ENCODE results near the gene ETV6.

Gene ETV6

DNA sequence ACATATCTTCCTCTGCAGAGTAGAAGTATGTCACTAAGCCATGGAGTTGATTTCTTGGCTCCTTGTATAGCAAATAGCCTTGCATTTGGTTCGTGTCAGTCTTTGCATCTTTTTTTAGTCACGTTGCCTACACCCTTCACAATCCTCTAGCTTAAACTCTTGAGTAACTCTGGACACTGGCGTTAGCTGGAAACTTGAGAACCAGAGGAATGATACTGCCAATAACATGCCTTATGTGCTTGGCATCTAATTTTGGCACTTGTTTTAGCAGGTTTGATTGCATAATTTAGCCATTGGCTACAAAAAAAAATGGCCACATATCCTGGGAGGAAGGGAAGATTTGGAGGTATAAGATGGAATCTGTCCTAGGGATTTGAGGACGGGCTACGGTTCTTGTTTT, 136.2 kb downstream of the ETV6 start:
- DNase-seq, result no peak

DNA sequence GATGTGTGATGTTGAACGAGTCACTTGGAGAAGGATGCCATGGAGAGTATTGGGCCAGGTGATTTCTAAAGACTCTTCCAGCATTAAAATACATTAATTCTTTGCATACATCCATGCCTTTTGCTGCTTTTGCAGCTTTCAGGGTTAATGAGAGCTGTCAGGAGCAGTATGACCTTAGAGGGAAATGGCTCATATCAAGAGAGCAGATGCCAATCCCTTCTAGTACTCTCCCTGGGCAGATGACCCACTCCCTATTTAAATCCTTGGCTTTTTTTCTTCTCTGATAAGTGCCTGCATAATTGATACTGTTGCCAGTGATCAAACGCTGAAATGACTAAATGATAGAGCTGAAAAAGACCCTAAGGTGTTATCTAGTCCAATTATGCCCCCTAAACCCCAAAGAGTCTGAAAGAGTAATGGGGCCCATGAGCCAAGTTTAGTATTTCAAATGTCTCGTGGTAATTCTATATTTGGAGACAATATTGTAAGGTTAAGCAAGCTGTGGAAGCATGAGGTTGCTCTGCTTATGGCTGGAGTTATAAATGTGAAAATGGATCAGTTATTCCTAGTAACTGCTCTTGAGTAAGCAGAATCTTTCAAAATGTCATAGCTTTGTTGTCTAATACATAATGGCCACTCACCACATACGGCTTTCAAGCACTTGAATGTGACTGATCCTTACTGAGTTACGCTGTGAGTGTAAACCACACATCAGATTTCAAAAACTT, 137.3 kb downstream of the ETV6 start:
- DNase-seq, result no peak

DNA sequence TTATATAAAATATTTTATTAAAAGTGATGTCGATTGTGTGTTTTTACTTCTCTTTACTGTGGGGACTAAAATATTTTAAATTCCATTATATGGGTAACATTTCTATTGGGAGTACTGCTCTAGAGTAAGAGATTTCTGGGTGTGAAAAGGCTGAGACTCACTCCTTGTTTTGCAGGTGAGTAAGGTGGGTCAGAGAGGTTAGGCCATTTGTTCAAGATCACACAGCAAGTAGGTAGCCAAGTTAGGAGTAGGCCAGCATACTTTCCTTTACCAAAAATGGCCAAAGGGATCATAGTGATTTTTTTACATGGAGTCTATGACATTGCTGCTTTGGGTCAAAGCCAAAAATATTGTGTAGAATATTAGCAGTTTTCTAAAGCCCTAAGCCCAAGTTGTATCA, 138.0 kb downstream of the ETV6 start:
- DNase-seq, result no peak

DNA sequence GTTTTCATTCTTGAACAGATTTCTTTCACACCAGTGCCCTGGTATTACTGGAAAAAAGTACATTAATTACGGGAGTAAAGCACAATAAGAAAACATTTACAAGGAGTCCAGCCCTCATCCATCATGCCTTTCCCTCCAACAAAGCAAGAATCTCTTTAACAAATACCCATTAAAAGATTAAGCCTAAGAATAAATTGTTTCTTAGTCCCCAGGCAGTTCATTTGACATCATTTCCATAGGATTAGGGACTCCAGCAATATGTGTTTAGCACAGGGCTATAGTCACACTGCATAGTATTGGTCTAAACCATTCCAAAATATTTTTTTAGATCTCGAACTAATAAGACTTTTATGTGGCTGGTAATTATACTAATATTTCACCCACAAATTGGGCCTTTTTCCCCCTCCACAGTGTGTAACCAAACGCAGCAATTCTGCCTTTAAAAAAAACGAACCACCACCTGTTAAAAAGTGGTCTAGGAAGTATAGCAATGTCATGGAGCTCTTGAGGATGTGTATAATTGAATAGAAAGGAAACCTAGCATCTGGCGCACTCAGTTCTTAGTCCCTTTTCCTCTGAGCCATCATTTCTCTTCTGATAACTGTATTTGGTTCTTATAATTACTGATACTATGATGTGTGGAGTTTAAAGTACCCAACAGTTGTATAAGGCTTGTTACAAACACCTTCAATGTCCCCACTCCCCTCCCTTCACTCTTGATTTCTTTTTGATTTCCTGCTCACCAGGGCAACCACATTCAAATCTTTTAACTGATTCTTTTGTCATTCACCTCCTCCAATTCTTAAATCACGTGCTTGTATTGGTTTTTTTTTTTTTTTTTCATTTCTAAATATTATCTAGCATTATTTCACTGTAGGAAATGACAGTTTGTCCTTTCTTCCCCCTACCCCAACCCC, 138.7 kb downstream of the ETV6 start:
- DNase-seq, result no peak

DNA sequence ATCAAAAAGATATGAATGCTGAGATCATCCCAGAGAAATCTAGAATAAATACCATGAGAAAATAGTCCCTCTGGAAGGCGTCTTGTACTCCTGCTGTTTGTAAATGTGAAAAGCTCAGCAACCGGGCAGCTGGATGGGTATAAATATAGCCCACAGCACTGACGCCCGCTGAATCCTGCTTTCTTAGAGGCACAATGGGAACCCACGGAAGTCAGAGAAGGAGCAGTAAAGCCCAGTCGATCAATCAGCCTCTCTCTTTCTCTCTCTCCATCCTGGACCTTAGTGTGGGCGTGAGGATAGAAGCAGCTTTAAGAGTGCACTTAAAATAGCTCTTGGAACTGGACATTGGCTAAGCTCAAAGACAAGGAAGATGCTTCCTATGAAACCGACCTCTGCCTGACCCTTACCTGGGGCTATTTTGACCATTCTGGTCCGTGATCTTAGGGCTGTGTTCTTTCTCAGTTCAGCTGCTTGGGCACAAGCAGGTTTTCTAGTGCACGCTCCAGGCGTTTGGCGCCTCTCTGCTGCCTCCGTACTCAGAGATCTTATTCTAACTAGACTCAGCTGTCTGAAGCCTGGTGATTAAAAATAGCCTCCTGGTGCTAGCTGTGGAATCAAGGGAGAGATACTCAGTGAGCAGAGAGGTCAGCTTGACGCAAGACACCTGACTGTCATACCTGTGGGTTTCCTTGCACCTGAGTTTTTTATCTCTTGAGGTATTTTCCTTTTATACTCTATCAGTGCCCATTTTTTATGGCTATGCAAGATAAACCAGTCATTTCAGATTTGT, 144.6 kb downstream of the ETV6 start:
- DNase-seq, result no peak

DNA sequence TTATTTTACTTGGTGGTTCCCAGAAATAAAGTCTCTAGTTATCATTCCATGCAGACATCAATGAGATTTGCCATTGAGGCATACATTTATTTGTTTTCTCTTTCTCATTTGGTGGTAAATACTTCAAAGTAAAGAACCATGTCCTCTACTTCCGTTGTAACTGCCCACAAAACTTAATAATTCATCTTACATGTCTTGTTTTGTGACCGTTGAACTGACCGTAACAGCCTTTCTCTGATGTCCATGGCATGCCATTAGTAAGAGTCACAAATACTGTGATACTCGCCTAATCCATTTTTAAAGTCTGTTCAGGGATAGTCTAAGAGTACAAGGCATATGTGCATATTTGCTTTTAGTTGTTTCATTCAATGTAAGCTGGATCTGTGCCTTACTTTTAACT, 145.3 kb downstream of the ETV6 start:
- no peak for DNase-seq

DNA sequence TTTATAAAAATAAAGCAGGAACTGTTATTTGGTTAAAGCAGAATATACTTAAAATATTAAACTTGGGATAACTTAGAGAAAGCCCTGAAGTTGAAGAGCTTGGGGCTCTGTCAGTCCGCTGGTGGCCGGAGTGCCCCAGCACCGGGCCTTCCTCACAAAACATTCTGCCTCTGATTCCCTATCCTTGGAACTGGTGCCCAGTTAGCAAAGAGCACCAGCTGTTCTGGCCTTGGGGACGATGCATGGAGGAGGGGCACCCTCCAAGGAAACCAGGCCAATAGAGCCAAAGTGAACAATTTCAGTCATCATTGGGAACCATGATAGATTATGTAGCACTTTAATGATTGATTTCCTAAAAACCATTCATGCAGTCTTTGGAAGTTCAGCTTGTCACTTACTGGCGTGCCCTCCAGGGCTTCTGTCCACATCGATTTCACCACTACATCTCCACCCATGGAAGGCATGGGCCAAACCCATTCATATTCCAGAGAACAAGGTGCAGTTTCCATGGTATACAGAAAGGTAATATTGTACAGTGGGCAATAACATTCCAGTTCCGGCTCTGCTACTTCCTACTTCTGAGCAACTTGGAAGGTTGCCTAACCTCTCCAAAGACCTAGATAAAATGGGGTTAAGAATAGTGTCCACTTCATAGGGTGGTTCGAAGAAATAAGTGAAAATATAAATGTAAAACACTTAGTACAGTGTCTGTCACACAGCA, 145.9 kb downstream of the ETV6 start:
- no peak for DNase-seq

DNA sequence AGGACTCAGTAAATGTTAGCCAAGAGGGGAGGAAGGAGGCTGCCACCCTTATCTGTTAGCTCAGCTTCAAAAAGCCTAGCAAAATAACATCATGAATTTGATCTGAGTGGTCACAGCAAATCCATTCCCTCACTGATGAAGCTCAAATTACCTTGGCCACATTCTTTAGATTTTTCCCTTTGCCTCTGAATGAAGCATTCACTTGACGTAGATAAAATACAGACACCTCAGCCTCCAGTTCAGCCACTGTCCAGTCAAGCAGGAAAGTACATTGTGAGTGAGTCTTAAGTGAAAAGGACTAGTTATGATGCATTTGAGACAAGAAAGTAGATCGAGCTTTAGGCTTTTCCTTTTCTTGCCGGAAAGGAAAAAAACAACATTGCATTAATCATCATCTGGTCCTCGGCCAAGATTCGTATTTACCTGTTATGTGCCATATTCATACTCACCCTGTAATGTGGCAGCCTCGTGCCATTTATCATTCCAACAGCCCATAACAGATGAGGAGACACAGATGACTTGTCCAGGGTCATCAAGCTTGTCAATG, 146.5 kb downstream of the ETV6 start:
- DNase-seq, result no peak

DNA sequence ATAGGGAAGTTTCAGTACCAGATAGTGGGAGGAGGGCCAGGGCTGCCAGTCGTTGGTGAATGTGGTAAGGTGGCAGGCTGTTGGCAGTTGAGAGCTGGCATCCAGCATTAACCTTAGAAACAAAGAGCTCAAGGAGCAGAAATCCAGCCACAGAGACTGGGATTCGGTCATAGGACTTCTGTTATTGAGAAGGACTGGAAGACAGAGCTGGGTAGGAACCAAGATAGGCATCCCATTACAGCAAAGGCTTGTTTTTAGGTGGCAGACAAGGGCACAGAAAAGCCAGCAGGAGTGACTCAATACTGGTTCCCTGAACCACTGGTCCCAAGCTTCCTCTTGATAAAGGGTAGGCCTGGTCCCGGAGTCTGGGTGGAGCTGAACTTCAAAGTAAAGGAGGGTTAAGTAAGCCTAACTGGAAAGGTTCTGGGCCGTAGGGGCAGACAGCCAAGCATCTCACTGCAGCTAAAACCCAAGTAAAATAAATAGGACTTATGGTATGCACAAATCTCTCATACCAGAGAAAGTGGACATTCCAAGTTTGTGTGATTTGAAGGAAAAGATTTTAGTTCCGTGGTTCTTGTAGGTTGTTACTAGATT, 147.9 kb downstream of the ETV6 start:
- DNase-seq, result no peak

DNA sequence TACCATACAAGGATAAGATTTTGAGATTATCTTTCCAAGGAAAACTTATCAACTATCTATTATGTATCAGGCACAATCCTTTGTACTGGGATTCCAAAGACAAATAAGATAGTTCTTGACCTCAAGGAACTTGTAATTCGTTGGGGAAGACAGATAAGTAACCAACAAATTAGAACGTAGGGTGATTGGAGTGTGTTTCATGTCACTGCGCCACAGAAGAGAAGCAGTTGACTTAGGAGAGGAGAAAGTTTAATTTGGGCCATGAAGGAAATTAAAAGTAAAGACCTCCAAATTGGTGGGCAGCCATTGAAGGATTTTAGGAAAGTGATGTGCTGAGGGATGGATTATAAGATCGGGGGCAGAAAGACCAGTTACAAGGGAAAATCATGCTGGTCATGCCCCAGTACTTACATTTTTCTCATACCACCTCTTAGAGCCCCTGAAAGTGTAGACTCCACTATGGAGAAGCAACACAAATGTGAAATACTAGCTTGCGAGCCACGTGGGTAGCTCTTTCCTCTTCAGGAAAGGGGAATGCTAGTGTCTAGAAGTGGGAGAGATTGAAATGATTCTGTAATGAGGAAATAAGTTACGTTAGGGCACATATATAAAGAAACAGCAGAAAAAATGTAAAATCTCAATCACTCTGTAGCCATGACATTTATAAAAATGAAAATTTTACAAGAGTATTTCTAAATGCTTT, 148.7 kb downstream of the ETV6 start:
- DNase-seq, result no peak

DNA sequence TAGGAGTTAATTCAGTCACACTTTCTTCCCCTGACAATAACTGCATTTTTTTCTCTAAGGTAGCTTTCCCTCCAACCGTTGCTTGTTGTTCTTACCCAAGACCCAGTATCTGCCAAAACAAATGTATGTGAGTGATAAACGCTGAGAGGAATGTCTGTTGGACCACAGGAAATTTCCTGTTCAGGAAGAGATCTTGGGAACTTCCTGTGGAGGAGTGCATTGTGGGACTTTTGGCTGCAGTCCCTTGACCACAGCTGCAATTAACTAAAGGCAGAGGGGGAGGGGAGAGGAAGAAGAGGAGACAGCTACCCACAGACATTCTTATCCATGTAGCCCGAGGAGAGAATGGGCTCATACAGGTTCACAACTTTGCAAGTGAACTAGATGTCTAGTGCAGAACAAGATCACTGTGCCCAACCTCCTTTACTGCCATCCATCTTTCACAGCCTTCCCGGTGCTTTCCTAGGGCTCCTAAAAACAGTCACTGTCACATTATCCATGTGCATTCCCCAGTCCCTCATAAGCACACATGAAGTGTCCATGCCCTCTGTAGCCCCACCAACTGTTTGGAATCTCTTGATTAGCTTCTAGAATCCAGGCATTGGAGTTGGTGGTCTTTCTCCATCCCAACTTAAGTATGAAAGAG, 149.5 kb downstream of the ETV6 start:
- DNase-seq, result no peak

DNA sequence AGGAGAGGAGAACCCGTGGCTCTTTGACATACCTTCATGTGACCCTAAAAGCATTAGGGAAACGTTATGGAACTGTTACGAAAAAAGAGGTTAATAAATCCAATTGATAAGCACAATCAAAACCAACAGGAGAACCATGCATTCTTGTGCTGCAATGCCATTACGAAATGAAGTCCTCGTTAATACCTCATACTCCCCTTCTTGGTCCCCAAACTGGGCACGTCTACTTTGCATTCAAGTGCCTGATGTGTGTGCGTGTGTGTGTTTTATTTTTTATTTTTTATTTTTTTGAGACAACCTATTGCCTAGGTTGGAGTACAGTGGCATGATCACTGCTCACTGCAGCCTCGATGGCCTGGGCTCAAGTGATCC, 150.0 kb downstream of the ETV6 start:
- DNase-seq, result no peak

DNA sequence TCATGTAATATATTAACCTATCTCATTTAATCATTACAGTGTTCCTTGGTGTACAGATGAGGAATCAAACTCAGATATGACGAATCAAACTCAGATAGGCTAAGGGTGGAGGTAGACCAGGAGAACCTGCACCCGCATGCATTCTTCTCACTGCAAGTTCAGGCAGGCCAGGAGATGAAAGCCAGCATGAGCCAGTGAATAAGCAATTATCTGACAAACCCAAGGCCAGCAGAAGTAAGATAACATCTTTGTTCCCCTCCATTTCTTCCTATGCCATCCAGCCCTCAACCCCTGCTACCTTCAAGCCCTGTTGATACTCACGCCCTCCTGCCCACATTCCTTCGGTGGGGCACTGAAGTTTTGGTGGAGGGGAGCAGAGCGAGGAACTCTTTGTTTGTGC, 152.2 kb downstream of the ETV6 start:
- no peak for DNase-seq

DNA sequence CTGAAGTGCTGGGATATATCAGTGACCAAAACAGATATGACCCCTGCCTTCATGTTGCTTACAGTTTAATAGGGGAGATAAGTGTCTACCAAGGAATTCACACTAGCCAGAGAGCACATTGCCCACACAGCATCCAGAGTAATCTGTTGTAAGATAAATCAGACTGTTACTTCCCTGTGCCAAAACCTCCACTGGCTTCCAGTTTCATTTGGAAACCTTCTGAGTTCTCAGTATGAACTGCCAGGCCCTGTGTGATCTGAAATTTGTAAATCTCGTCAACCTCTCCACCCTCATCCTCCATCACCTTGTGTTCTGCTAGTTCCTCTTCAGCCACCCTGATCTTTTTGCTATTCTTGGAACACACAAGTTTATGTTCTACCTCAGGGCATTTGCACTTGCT, 154.7 kb downstream of the ETV6 start:
- DNase-seq, result no peak

DNA sequence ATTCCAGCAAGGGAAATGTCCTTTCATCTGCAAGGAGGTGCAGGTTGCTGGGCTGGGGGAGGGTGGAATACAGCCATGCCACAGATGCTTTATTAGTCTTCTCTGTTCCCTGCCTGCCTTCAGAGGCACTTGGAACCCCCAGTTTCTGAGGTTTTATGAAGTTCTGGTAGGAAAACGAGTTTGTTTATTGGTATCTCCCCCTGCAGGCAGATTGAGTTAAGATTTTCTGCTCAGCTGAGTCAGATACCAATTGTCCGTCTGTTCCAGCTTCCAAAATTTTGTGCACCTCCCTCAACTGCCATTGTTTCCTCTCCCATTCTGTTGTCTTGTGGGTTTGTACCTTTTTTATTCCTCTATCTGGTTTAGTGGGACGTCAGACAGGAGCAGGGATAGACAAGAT, 155.6 kb downstream of the ETV6 start:
- DNase-seq, result no peak

DNA sequence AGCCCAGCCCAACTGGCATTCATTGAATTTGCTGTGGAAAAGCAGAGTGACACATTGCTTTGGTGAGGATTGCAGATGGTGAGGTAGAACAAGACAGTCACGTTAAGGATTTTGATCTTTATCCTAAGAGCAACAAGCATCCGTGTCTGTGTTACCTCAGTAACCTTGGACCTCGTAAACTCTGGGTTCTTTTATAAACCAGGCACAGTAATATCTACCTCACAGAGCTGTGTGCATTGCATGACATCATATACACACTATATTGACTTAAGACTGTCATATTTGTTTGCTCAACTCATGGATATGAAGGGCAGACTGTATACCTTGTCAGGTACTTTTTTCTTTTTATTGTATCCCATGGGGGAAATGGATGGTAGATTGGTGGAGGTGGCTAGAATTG, 156.2 kb downstream of the ETV6 start:
- no peak for DNase-seq

DNA sequence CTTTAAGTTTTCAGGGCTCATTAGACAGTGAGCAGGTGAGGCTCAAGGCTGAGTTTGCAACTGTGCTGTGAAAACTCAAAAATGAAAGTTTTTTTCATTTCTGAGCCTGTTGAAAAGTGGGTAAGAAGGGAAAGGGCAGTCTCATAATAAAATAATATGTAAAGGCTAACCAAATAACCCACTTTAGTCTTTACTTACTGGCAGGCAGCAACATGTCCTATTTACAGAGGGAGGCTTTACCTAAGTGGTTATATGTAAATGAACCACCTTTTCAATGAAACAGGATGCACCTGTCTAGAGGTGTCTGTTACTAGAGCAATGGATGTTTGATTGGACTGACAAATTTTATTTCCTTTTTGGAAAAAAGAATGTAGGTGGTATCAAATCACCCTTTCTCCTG, 158.0 kb downstream of the ETV6 start:
- no peak for DNase-seq

DNA sequence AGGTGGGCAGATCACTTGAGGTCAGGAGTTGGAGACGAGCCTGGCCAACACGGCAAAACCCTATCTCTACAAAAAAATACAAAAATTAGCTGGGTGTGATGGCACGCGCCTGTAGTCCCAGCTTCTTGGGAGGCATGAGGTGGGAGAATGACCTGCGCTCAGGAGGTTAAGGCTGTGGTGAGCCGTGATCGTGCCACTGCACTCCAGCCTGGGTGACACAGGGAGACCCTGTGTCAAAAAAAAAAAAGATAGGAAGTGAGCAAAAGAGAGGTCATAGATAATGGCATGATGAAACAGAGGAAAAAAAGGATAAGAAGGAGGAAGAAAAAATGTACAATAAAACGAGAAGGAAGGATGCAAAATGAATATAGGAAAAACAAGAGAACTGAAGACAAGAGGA, 159.5 kb downstream of the ETV6 start:
- DNase-seq, result no peak

DNA sequence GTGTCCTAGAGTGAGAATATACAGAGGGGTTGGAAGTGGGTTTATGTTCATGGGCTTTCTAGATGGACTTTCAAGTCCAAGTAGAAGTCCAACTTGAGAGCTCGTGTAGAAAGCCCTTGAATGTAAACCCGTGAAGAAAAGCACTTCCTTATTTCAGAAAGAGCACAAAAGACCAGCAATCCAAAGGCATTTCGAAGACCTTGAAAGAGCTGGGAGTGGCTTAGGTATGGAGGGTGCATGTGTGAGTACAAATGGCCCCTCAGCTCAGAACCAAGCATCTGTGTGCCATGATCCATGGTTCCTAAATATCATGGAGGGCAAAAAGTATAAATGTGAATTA, 160.7 kb downstream of the ETV6 start:
- DNase-seq, result no peak

DNA sequence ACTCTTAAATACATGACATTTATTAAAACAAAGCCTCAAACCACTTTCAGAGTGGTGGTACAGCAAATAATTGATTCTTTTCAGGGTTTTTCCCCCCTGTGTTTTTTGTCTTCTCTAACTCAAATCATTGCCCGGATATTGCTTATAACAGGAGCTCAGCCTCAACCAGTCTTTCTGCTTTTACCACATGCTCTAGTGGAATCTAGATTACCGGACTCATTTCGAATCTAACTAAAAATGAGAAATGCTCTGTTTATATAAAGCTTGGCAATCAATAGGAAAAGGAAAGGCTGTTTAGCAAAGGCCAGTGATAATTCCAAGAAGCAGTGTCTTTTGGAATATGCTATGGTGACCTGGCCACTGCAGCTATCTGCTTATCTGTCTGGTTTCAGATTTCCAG, 161.5 kb downstream of the ETV6 start:
- DNase-seq, result no peak

DNA sequence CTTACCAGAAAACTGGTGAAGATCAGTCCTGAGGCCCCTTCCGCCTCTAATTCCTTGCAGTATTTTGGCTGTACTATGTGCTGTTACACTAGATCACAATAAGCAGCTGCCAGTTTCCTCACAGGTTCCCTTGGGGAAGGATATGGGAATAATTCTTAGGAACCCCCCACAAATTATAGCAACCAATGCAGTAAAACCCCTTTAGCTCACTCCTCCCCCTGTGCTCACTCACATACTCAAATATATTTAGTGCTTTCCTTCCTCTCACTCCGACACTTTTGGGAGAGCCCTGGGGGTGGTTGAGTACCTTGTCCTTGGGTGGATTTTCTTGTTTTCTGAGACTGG, 162.7 kb downstream of the ETV6 start:
- DNase-seq, result no peak

Data from stimulated activated CD4-positive, alpha-beta T cell treated with anti-CD3 and anti-CD28 coated beads, Interleukin-4, amount 100 ng/mL, for 4 hours (primary cell).